Colon (tissue), 2 donors: ENCODE measurements around the gene NLRP11.

ENCODE experiments used
- FAIRE-seq: peaks from 2 replicates; lab custom pipeline; 2012; peaks lifted over from hg19 to GRCh38; lab: Jason Lieb, UNC
- donor health status: control.
- donor health status: control.

The NLRP11 gene

DNA sequence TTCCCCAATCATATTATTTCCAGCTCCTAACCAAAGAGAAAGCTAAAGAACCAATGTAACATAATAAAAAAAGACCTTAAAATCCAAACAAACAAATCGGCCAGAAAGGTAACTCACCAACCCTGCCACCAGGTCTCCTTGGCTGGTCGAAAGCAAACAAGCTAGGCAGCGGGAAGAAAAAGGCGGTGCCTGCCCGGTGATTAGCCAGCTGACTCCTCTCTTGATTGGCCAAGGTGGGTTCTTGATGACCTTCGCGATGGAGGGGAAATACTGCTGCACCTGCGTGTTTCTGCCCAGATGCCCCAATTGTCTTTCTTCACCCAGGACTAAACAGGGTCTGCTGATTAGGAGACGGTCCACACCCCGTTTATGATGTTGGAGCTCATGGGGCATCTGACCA, at the start of gene NLRP11:
Gene NLRP11 (minus strand): TSS at position 154 of the 400 bp plus-strand sequence. CDS start 13,825 bp downstream, outside the sequence.
- FAIRE-seq = no peak

DNA sequence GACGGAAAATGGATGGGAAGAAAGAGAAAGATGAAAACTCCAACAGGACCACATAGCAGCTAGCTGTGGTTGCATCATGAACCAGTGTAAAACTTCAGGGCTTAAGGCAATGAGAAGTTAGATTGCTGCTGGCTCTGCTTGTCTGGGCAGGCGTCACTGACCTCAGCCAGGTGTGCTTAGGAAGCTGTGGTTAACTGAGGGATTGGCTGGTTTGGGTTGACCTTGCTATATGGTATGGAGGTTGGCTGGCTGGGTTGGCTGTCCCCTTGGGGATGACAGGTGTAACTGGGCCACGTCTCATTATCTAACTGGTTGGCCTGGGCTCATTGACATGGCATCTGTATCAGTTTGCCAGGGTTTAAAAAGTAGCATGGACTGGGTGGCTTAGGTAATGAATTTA, 45.4 kb upstream of the NLRP11 start:
- no peak for FAIRE-seq

GRCh38 chr19:55870736-55871135, 38.9 kb upstream of the NLRP11 start:
- FAIRE-seq = no peak

DNA sequence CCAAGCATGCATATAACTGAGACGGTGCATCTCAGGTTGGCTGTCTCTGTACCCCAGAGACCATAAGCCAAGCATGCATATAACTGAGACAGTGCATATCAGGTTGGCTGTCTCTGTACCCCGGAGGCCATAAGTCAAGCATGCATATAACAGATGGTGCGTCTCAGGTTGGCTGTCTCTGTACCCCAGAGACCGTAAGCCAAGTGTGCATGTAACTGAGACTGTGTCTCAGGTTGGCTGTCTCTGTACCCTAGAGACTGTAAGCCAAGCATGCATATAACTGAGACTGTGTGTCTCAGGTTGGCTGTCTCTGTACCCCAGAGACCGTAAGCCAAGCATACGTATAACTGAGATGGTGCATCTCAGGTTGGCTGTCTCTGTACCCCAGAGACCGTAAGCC, 35.3 kb upstream of the NLRP11 start:
- FAIRE-seq = no peak

DNA sequence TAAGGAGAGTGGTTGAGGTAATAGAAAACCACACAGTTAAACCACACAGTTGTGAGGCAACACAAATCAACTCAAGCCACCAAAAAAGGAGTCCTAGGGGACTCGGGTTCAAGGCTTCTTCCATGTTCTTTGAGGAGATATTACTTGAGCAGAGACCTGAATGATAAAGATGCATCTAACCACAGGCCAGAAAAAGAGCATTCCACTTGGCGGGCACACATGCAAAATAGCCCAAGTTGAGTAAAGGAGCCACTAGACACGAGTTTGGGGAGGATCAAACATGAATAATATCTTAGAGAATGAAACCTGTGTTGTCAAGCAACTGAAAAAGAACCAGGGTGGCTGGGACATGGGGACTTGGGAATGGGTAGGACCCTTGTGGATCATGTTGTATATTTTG, 34.7 kb upstream of the NLRP11 start:
- no peak for FAIRE-seq

DNA sequence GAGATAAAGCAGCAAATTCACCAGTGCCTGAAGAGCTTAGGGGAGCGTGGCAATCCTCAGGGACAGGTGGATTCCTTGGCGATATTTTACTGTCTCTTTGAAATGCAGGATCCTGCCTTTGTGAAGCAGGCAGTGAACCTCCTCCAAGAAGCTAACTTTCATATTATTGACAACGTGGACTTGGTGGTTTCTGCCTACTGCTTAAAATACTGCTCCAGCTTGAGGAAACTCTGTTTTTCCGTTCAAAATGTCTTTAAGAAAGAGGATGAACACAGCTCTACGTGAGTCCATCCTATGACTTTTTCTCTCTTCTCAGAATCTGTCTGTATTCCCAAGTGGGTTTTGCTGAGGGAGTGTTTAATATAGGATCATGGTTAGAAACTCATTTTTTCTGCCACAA, 27.2 kb upstream of the NLRP11 start:
- FAIRE-seq = no peak

DNA sequence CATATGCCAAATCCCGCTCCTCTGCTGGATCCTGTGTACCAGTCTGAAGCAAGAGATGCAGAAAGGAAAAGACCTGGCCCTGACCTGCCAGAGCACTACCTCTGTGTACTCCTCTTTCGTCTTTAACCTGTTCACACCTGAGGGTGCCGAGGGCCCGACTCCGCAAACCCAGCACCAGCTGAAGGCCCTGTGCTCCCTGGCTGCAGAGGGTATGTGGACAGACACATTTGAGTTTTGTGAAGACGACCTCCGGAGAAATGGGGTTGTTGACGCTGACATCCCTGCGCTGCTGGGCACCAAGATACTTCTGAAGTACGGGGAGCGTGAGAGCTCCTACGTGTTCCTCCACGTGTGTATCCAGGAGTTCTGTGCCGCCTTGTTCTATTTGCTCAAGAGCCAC, 26.6 kb upstream of the NLRP11 start:
- no peak for FAIRE-seq

GRCh38 chr19:55857974-55858373, 26.2 kb upstream of the NLRP11 start:
- no peak for FAIRE-seq

GRCh38 chr19:55857149-55857548, 25.4 kb upstream of the NLRP11 start:
- FAIRE-seq = no peak

GRCh38 chr19:55855160-55855559, 23.4 kb upstream of the NLRP11 start:
- no peak for FAIRE-seq

DNA sequence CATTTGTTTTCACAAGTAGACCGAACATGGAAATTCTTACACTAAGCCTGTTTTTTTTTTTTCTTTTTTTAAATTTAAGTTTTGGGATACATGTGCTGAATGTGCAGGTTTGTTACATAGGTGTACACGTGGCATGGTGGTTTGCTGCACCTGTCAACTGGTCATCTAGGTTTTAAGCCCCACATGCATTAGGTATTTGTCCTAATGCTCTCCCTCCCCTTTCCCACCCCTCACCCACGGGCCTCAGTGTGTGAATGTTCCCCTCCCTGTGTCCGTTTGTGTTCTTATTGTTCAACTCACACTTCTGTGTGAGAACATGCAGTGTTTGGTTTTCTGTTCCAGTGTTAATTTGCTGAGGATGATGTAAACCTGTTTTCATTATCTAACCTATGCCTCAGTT, 7.1 kb upstream of the NLRP11 start:
- no peak for FAIRE-seq

GRCh38 chr19:55838251-55838650, 6.5 kb upstream of the NLRP11 start:
- FAIRE-seq = no peak

DNA sequence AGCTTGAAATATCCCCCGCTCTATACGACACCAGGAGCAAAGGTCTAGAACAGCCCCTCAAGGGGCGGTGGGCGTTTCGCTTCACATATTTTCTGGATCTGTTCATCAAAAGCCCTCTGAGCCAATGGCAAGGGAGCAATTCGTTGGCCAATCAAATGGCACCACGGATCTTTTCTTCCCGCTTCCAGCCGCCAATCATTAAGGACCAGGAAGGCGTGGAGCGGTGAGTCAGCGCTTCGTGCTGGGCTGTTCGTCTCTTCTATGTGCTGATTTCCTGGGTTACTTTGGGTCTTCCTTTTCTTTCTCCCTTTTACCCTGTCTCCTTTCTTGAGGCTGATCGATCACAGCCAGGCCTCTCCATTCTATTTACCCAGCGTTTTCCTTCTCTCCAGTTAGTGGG, 4.5 kb upstream of the NLRP11 start, which contains the start of gene NLRP4:
Gene NLRP4 (plus strand): TSS at position 201 of the 400 bp plus-strand sequence. CDS start 15,541 bp downstream, outside the sequence.
- no peak for FAIRE-seq

GRCh38 chr19:55832676-55833075, 877 bp upstream of the NLRP11 start:
- FAIRE-seq = no peak

DNA sequence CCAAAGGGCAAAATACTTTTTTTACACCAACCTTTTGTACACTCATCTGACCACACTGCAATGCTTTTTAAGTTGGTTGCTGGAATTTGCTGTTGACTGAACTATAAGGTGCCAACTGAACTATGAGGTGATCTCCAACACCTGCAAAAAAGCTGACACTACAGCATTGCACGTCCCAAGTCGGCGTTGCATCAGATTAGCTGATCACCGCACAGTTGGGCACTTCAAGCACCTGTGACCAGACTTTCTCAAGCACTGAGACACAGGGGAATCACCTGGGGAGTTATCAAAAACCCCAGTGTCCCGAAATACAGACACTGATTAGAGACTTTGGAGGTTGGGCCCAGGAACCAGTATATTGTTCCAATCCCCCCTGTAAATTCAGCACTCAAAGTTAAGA, 1.1 kb downstream of the NLRP11 start:
- FAIRE-seq = no peak

DNA sequence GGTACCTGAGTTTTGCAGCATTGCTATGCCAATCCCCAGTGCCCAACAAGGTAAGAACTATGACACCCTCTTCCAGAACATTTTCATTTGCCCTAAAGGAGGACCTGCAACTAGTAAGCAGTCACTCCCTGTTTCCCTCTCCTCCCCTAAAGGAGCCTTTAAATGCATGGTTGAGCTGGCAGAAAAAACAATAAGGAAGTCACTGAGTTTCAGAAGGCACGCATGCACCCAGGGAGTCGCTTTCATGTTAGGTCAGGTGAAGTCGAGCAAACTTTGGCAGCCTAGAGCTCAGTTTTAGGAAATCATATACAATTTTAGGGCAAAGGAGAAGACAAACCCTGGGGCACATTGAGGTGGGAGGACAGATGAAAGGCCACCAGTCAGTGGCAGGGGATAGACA, 11.8 kb downstream of the NLRP11 start:
- FAIRE-seq = no peak

GRCh38 chr19:55813906-55814305, 17.9 kb downstream of the NLRP11 start:
- no peak for FAIRE-seq

- no peak for FAIRE-seq
Measured at GRCh38 chr19:55812449-55812848, 19.4 kb downstream of the NLRP11 start.

DNA sequence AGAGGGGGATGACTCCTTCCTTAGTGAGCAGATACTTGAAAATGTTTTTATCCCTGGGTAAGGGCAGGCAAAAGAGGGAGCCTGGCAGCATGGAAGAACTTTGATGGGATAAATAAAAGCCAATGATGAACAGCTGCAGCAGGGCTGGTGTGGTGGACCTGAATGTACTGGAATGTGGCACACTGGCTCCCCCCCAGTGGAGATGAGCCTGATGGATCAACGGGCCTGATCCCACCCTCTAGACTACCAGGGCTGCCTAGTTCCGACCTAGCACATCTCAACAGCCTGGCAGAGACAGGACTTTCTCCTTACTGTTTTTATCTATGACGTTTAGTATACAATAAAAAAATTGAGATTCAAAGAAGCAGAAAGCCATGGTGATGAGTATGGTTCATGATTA, 20.5 kb downstream of the NLRP11 start:
- no peak for FAIRE-seq

- no peak for FAIRE-seq
Measured at GRCh38 chr19:55809381-55810058, 22.3 kb downstream of the NLRP11 start.

GRCh38 chr19:55802281-55802680, 29.5 kb downstream of the NLRP11 start:
- FAIRE-seq = no peak

DNA sequence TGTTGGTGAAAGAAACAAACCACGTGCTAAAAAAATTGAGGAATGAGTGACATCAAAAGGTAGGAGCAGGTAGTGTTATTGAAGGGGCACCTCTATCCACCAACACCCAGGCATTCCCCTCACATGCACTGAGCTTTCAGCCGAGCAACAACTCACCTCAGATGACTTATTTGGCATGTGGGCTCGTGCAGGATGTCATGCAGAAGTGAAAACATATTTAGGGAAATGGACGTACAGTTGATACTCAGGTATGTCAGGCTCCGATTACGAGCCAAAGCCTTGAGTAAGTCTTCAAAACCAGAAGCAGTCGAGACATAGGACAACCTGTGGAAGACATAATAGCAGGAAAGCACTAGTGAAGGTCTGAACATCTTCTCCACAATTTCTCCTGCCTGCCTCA, 30.4 kb downstream of the NLRP11 start:
- FAIRE-seq = no peak

DNA sequence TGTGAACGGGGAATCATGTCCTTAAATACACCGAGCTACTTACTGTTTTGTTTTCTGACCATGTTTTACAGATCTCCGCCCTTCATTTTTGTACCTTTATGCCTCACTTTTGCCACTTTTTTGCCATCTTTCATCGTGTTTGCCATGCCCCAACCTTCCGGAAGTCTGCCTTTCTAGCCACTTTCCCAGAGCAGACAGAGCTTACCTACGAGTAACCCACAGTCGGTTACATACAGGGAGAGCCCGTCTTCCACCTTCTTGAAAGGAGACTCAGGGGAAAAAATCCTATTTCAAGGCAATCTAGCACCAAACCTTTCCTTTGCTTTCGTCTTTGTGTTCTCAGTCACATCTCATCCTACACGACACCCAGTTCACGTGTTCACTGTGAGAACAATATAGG, 36.8 kb downstream of the NLRP11 start:
- FAIRE-seq = no peak

DNA sequence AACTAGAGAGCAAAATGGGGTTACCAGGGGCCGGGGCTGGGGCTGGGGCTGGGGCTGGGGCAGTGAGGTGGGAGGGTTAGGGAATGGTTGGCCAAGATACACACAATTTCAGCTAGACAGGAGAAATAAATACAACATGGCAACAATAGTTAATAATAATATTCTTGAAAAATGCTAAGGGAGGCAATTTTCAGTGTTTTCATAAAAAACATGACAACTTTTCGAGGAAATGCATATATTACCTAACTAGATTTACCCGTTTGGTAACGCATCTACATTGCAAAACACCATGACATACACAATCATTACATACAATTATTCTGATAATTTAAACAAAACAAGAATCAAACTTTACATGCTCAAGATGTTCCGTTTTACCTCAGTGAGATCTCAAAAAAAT, 50.7 kb downstream of the NLRP11 start:
- FAIRE-seq = no peak

GRCh38 chr19:55778331-55778730, 53.5 kb downstream of the NLRP11 start:
- no peak for FAIRE-seq
